HepG2 (cell line): ENCODE results near the gene TMEM233. TPM values are rescaled to one million over a fixed set of nuclear protein-coding genes. Genes with fewer than 3 reads are reported as not detected.

ENCODE experiments used
- ATAC-seq: fragments of 200-7000 bp; cut with Tn5 transposase; 3 replicates; pipeline ENCODE4 v1.9.1; 2020; ENCODE audit warnings: mild to moderate bottlenecking, moderate library complexity
- BruUV-seq: library from RNA; stranded (reverse); fragments of 400-500 nt; replicated peaks from 2 replicates; lab custom pipeline; 2021; lab: Mats Ljungman, UMichigan
- CTCF ChIA-PET: fragments of 300-600 bp; formaldehyde crosslinking; extraction: SDS; loops from one replicate; lab custom pipeline; 2021; ENCODE audit warnings: low total read pairs, inconsistent platforms, low intra/inter-chr PET ratio; lab: Yijun Ruan, JAX
- POLR2A ChIA-PET: fragments of 350-600 bp; sonication (Branson Sonifier 250); formaldehyde crosslinking; loops from one replicate; lab custom pipeline; 2020; ENCODE audit warnings: antibody characterized with exemption, inconsistent platforms; lab: Yijun Ruan, JAX
- DNase-seq: peaks from one replicate; pipeline ENCODE4 v3.0.0-alpha.2; 2015; ENCODE audit warnings: low spot score
- FAIRE-seq: peaks from 3 replicates; lab custom pipeline; 2011; peaks lifted over from hg19 to GRCh38; lab: Jason Lieb, UNC
- H2AFZ ChIP-seq: one replicate; pipeline ENCODE4 v1.6.1; 2011; ENCODE audit warnings: low read length, inconsistent platforms
- H3K27ac ChIP-seq: fragments of 300-600 bp; 3 replicates; pipeline ENCODE4 v1.8.0; 2011; ENCODE audit warnings: mixed run types, mild to moderate bottlenecking, mixed read lengths, low read length, inconsistent platforms; ENCODE audit not compliant: insufficient read depth; ENCODE audit errors: extremely low read length
- H3K27me3 ChIP-seq, 2 experiments: fragments of 200-600 bp in 1 of 2; 2 replicates in 1 of 2; 3 replicates in 1 of 2; pipeline versions ENCODE4 v1.6.0 to v1.8.0; 2011; ENCODE audit warnings: low read length in 2 of 2, mild to moderate bottlenecking in 2 of 2, moderate library complexity in 2 of 2, inconsistent platforms in 1 of 2; ENCODE audit not compliant: insufficient read depth in 2 of 2, control insufficient read depth in 1 of 2
- H3K36me3 ChIP-seq, 2 experiments: fragments of 200-600 bp in 1 of 2; replicated peaks in 1 of 2; 2 replicates in 1 of 2; 3 replicates in 1 of 2; pipeline versions ENCODE4 v1.5.1 to v1.8.0; 2011; ENCODE audit warnings: low read length in 2 of 2, inconsistent platforms in 1 of 2; ENCODE audit not compliant: insufficient read depth in 2 of 2, control insufficient read depth in 1 of 2
- H3K4me1 ChIP-seq: 2 replicates; pipeline ENCODE4 v1.5.1; 2012; ENCODE audit warnings: low read length, inconsistent platforms; ENCODE audit not compliant: insufficient read depth
- H3K4me2 ChIP-seq: 2 replicates; pipeline ENCODE4 v1.6.0; 2011; ENCODE audit warnings: low read depth, low read length, inconsistent platforms
- H3K4me3 ChIP-seq, 3 experiments: fragments of 200-600 bp in 1 of 3; sonication (generic), shearing (Covaris generic) in 1 of 3; replicated peaks in 1 of 3; 2 replicates each; pipeline ENCODE4 v1.5.1; 2011 to 2016; ENCODE audit warnings: low read length in 3 of 3, inconsistent platforms in 2 of 3, low read depth in 2 of 3, mild to moderate bottlenecking in 2 of 3, control low read depth in 1 of 3, mixed read lengths in 1 of 3; ENCODE audit not compliant: insufficient read depth in 1 of 3
- H3K79me2 ChIP-seq: one replicate; pipeline ENCODE4 v1.6.1; 2011; ENCODE audit warnings: low read length, inconsistent platforms; ENCODE audit not compliant: insufficient read depth
- H3K9ac ChIP-seq: 2 replicates; pipeline ENCODE4 v1.6.0; 2011; ENCODE audit warnings: mild to moderate bottlenecking, low read depth, low read length, inconsistent platforms; ENCODE audit not compliant: insufficient read depth
- H3K9me3 ChIP-seq: 2 replicates; pipeline ENCODE4 v1.5.1; 2012; ENCODE audit warnings: mild to moderate bottlenecking, low read length
- H4K20me1 ChIP-seq: 2 replicates; pipeline ENCODE4 v1.6.0; 2011; ENCODE audit warnings: inconsistent platforms, mild to moderate bottlenecking, low read length, moderate library complexity; ENCODE audit not compliant: insufficient read depth
- MED8 ChIP-seq: sonication (generic); formaldehyde crosslinking; IDR thresholded peaks from 2 replicates; pipeline ENCODE4 v1.8.1; 2023; ENCODE audit warnings: mild to moderate bottlenecking, missing genetic modification reagents; ENCODE audit not compliant: insufficient replicate concordance
- PAF1 ChIP-seq: IDR thresholded peaks from 2 replicates; pipeline ENCODE4 v1.6.1; 2016; ENCODE audit warnings: missing genetic modification reagents, missing compliant biosample characterization
- RCOR2 ChIP-seq: IDR thresholded peaks from 2 replicates; pipeline ENCODE4 v1.6.1; 2016; ENCODE audit warnings: missing biosample characterization, missing genetic modification reagents
- ZFYVE20 ChIP-seq: sonication (generic); formaldehyde crosslinking; IDR thresholded peaks from 2 replicates; pipeline ENCODE4 v1.8.0; 2023; ENCODE audit warnings: low read depth, mild to moderate bottlenecking, moderate library complexity, missing genetic modification reagents, borderline replicate concordance
- ZNF3 ChIP-seq: IDR thresholded peaks from 2 replicates; pipeline ENCODE4 v1.7.0; 2017; ENCODE audit warnings: inconsistent platforms
- ZNF563 ChIP-seq: sonication (generic); formaldehyde crosslinking; IDR thresholded peaks from 2 replicates; pipeline ENCODE4 v1.8.0; 2022; ENCODE audit warnings: mild to moderate bottlenecking, moderate library complexity, missing genetic modification reagents
- ZNF747 ChIP-seq: sonication (generic); formaldehyde crosslinking; IDR thresholded peaks from 2 replicates; pipeline ENCODE4 v1.8.1; 2023; ENCODE audit warnings: missing genetic modification reagents, mild to moderate bottlenecking, borderline replicate concordance
- ZNF772 ChIP-seq: sonication (generic); formaldehyde crosslinking; IDR thresholded peaks from 2 replicates; pipeline ENCODE4 v1.5.0; 2020; ENCODE audit warnings: mild to moderate bottlenecking, missing genetic modification reagents
- ZNF883 ChIP-seq: sonication (generic); formaldehyde crosslinking; IDR thresholded peaks from 2 replicates; pipeline ENCODE4 v1.5.1; 2020; ENCODE audit warnings: mild to moderate bottlenecking, missing genetic modification reagents; ENCODE audit errors: not compliant biosample characterization
- ZSCAN12 ChIP-seq: sonication (generic); formaldehyde crosslinking; IDR thresholded peaks from 2 replicates; pipeline ENCODE4 v1.9.0; 2021; ENCODE audit warnings: mild to moderate bottlenecking, missing genetic modification reagents
- WGBS: methylation state at CpG from one replicate; pipeline ENCODE4 v1.1.6; 2017; ENCODE audit warnings: low lambda C conversion rate; 5-methylcytosine and 5-hydroxymethylcytosine counted together
- in situ Hi-C: cut with HindIII; loops from 2 replicates; pipeline ENCODE4 v1.10.0; 2017; ENCODE audit warnings: low pct_unique_long_range_greater_than_20kb; ENCODE audit not compliant: extremely low pct_ligation_motif_present
- intact Hi-C: fragments of 100-400 bp; cut with micrococcal nuclease; formaldehyde crosslinking; loops from one replicate; pipeline ENCODE4 v1.10.0; 2022; ENCODE audit not compliant: unreplicated experiment
- polyA plus RNA-seq, 8 experiments: library from polyadenylated mRNA; depleted of rRNA in 3 of 8; stranded (reverse) in 7 of 8; unstranded in 1 of 8; fragments of >200 nt; fragmentation: Illumina TruSeq in 4 of 8; extraction: Trizol in 4 of 8; gene quantifications; 2 replicates each; pipeline versions ENCODE4 v1.2.1 to v1.2.3, GENCODE V29; 2011 to 2016; ENCODE audit warnings: low read depth in 4 of 8, missing spikeins in 1 of 8, mixed read lengths in 1 of 8; ENCODE audit not compliant: insufficient read depth in 1 of 8
- total RNA-seq, 5 experiments: library from RNA; depleted of rRNA; stranded (reverse); fragments of >200 nt; fragmentation: Illumina TruSeq; extraction: Trizol; gene quantifications; 2 replicates each; pipeline ENCODE4 v1.2.3, GENCODE V29; 2016; ENCODE audit warnings: low read depth in 1 of 5
- TF ChIP-seq, protein P1 (sequence below): sonication (generic); formaldehyde crosslinking; IDR thresholded peaks from 2 replicates; pipeline ENCODE4 v1.4.0; 2020; ENCODE audit warnings: missing genetic modification reagents

The TMEM233 gene
- total and polyA plus RNA-seq, 2 of the 13 experiments (the other 11 are each of a cell fraction or from before 2014, with no cell fraction given), result 0.03 TPM; not detected in 1

DNA sequence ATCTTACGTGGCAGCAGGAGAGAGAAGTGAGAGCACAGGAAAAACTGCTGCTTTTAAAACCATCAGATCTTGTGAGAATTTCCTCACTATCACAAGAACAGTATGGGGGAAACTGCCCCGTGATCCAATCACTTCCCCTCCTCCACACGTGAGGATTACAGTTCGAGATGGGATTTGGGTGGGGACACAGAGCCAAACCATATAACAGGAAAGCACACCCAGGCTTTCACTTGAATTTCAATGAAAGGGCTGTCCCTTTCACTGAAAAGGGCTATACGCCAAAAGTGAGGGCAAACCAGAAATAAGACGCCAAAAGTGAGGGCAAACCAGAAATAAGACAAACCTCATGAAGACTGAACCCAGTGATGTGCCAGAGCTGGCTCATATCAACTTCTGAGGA lies 22.8 kb upstream of the TMEM233 start (continued):
- TF ChIP-seq, protein P1, sequence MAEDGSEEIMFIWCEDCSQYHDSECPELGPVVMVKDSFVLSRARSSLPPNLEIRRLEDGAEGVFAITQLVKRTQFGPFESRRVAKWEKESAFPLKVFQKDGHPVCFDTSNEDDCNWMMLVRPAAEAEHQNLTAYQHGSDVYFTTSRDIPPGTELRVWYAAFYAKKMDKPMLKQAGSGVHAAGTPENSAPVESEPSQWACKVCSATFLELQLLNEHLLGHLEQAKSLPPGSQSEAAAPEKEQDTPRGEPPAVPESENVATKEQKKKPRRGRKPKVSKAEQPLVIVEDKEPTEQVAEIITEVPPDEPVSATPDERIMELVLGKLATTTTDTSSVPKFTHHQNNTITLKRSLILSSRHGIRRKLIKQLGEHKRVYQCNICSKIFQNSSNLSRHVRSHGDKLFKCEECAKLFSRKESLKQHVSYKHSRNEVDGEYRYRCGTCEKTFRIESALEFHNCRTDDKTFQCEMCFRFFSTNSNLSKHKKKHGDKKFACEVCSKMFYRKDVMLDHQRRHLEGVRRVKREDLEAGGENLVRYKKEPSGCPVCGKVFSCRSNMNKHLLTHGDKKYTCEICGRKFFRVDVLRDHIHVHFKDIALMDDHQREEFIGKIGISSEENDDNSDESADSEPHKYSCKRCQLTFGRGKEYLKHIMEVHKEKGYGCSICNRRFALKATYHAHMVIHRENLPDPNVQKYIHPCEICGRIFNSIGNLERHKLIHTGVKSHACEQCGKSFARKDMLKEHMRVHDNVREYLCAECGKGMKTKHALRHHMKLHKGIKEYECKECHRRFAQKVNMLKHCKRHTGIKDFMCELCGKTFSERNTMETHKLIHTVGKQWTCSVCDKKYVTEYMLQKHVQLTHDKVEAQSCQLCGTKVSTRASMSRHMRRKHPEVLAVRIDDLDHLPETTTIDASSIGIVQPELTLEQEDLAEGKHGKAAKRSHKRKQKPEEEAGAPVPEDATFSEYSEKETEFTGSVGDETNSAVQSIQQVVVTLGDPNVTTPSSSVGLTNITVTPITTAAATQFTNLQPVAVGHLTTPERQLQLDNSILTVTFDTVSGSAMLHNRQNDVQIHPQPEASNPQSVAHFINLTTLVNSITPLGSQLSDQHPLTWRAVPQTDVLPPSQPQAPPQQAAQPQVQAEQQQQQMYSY (CRISPR knock-in tag), result no peak
- TF ChIP-seq PAF1 (CRISPR knock-in tag) (no peak), ZNF747 (no peak), MED8 (CRISPR knock-in tag) (no peak), ZFYVE20 (CRISPR knock-in tag) (no peak), ZSCAN12 (CRISPR knock-in tag) (no peak), ZNF563 (CRISPR knock-in tag) (no peak), ZNF772 (CRISPR knock-in tag) (no peak), ZNF883 (CRISPR knock-in tag) (no peak), ZNF3 (CRISPR knock-in tag) (no peak)

DNA sequence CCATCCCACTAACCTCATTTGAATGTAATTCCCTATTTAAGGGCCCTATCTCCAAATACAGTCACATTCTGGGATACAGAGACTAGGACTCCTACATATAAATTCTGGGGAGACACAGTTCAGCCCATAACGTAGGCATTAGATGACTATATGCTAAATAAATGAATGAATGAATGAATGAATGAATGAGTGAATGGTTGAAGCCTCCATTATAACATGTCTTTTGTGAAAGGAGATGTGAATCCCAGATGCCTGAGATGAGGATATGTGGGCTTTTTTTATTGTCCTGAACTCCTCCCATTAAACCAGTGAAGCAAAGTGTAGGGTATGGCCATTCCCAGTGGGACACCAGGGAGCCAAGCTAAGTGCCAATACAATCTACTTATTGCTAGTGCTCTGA lies 20.5 kb upstream of the TMEM233 start:
- ATAC-seq (no peak), FAIRE-seq (no peak), DNase-seq (no peak)
- H2AFZ ChIP-seq, result no peak overlapping the region
- H3K4me2 ChIP-seq, result no peak overlapping the region
- H3K4me1 ChIP-seq, result no peaks in the 10 kb centered on the region
- H3K27ac ChIP-seq, result no peak overlapping the region
- POLR2A ChIA-PET, result no interaction called here
- in situ Hi-C loops (no loop called here), intact Hi-C loops (no loop called here)
- CTCF ChIA-PET, result no interaction called here
- H3K9ac ChIP-seq, result no peak overlapping the region
- H4K20me1 ChIP-seq, result no peaks in the 10 kb centered on the region
- no peak overlapping the region for H3K4me3 ChIP-seq
- no TSS peak for BruUV-seq
- H3K27me3 ChIP-seq, result no peaks in the 10 kb centered on the region
- TF ChIP-seq RCOR2 (CRISPR knock-in tag), result no peak
- no peaks in the 10 kb centered on the region for H3K79me2 ChIP-seq
- 0% methylated on average over 1 of the region's 1 CpG for WGBS
- no peaks in the 10 kb centered on the region for H3K36me3 ChIP-seq
- H3K9me3 ChIP-seq, result no peaks in the 10 kb centered on the region
